HG02884 (cell line): Measurements from ENCODE around the gene POLR1A.
"Not testable (repeated sequence)": the region's sequence is repeated elsewhere in the genome, so short reads cannot be mapped to it uniquely, and the experiment has no call there.

Experiments used
- ATAC-seq: cut with Tn5 transposase; IDR thresholded peaks from one replicate; pipeline ENCODE4 v1.9.1; 2021; ENCODE audit warnings: mild to moderate bottlenecking, moderate library complexity; ENCODE audit not compliant: unreplicated experiment

POLR1A gene

DNA sequence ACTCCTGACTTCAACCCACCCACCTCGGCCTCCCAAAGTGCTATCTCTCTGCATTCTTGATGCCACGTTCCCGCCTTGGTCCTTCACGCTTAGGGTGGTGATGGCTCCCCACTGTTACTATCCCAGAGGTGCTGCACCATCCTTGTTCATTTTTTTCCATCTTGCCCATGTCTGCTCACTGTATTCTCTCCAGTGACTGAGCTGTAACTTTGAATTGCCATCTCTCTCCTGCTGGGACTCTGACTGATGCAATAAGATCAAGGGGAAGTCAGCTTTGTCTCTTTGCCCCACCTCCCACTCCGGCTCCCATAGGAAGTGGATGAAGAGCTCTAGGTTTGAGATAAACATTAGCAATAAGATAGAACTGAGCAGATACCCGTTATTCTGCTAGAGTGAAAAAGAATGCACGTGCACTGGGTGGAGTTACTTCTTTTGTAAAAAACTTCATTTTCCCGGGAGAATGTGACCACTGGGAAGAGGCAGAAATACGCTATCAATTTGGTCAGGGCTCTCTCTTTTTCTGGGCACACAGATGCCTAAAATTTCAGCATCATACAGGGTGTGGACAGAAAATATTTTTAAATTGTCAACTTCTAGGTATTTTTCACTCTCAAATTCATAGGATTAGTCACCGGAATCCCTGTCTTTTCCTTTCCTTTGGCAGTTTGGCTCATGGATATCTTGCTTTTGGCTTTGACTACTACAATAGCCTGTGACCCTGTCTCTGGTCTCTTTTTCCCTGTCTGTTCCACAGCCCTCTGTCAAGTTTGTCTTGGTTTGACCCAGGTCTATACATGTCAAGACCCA, 105.4 kb downstream of the POLR1A start:
- no peak for ATAC-seq

DNA sequence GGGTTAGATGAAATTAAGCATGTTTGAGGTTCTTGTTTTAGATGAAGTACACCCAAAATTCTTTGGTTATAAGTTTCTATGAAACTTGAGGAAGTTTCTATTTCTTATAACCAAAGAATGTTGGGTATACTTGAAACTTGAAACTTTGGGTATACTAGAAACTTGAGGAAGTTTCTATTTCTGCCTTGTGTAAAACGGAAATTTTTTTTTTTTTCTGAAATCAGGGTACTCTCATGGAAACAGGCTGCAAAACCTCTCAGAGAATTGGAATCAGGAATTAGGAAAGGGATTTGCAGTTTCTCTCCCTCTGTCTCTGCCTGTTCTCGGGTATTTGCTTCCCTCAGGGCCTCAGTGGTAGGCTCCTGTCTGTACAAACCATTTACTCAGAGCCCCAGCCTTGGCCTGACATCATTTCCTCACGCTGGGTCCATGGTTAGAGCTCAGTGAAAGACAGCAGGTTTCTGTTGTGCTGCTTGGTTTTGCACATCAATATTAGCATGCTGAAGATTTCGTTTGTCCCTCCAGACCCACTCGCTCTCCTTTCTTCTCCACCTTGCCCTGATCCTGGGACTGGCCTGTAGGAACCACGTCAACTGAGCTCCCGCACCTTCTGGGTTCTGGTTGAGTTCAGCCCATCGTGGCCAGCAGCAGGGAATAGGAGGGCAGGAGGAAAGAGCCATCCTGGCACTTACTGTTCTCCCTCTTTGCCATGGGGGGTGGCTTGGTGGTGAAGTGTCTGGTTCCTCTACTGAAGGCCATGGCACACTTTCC, 106.4 kb downstream of the POLR1A start:
- ATAC-seq, result peak; percentile 78

DNA sequence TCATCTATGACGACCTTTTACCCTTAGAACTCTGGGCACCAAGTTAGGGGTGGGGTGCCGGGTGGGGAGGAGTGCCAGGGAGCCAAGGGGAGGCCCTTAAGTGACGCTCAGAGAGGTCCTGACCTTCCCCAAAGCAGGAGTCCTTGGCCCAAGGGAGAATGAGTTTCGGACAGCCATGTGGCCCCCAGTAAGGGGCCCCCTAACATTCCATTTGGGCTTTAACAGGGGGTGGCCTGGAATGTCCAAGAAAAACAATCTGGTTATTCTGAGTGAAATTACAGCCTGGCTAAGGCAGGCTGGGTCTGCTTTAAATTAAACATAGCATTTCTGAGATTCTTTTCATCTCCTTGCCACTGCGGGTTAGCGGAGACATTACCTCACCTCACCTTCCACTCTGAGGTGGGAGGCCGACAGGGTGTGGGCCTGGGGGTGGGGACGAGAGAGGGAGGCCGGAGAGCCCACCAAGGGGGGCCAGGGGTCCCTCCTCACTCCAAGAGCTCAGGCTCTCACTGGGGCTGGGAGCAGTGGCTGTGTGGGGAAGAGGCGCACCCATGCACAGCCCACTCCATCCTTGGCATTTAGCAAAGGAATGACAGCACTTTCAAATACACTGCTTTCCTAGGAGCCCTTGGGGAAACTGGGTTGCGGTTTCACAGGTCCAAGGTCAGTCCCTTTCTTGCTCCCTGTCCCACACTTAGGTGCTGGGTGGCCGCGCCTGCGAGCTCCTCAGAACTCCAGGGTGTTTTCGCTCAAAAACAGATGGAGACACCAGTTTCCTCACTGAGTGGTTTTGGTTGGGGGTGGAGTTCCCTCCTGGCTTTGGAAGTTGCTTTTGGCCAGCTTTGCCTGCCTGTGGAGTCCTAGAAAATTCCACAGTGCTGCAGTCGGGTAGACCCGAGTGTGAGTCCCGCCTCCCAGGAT, 107.4 kb downstream of the POLR1A start:
- no peak for ATAC-seq

DNA sequence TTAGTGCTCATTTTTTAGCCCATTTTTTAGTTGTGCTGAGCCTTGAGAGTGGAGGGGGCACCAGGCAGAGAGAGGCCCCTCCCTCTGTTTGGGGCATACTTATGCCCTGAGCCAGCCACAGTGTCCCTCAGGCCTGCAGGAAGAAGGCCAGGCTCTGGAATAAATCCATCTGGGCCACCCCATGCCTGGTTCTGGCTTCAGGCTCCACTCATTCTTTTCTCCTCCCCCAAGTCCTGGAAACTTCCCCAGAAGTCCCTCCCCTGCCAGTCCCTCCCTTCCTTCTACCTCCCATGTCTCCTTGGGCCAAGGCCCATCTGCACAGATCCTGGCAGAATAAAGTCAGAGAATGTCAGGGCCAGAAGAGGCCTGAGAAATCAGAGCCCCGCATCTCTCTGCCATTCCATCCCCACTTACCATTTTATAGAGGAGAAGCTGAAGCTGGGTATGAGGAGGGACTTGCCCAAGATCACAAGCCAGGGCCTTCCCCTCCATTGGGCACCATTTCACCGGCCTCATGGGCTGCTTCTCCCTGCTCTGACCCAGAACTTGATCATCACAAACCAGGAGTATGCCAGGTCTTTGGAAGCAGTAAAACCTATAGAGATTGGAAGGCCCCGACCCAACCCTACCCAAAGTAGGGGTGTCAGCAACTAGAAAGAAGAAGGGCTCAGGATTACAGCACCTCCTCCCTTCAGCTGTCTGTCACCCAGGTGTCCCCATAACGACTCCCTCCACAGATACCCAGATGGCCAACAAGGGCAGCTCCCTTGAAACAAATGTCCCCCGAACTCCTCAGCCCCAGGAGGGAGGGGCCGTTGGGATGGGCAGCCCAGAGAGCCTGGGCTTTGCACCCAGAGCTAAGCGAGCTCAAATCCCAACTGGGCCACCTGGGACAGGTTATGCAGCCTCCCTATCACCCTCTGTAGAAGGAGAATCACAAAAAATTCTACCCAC, 108.4 kb downstream of the POLR1A start:
- no peak for ATAC-seq

DNA sequence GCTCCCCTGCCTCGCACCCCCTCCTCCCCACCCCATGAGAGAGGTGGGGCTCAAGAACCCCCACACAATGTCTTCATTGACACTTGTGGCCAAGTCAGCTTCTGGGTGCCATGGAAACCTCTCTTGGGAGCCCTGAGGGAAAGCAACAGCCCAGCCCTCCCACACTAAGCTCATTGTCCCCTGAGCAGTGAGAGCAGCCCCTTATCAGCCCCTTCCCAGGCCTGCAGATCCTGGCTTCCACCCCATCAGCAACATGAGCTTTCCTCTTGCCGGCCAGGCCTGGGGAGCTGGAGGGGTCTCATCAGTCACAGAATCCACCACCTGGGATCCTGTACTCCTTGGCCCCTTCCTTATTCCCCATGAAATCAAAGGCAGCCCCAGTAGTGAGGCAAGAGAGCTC, 109.1 kb downstream of the POLR1A start:
- ATAC-seq, result no peak

DNA sequence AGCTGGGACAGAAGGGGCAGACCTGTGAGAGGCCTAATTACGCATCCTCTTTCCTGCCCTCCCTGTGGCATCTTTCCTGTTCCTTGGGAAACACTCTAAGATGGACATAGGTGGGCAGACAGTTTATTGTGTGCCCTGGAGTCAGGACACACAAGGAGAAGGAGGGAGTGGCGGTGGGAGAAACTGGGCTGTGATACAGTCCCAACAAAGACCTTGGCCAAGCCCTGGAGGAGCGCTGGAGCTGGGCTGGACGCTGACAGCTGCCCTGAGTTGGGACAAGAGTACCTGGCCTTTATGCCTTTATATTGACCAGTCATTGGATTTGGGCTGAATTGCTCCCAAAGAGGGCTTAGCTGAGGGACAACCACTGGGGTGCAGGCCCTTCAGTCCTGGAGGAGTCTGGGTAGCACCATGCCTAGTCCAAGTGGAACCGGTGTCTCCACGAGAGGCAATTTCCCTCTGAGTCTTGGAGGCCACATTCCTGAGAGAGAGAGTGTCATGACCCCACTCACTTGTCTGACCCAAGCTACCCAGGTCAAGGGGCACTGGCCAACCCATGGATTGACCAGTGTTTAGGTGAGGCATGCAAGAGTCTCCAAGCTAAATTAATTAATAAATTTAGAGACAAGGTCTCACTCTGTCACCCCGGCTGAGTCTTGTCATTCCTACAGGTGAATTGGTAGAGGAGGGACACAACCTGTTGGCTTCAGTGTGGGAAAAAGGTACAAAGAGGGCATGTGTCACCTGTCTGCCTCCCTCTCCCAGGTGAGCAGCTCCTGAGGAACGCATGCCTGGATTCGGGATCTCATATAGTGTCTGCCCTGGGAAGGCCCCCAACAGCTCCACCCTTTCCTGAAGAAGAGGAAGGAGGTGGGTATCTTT, 109.8 kb downstream of the POLR1A start:
- ATAC-seq, result no peak

DNA sequence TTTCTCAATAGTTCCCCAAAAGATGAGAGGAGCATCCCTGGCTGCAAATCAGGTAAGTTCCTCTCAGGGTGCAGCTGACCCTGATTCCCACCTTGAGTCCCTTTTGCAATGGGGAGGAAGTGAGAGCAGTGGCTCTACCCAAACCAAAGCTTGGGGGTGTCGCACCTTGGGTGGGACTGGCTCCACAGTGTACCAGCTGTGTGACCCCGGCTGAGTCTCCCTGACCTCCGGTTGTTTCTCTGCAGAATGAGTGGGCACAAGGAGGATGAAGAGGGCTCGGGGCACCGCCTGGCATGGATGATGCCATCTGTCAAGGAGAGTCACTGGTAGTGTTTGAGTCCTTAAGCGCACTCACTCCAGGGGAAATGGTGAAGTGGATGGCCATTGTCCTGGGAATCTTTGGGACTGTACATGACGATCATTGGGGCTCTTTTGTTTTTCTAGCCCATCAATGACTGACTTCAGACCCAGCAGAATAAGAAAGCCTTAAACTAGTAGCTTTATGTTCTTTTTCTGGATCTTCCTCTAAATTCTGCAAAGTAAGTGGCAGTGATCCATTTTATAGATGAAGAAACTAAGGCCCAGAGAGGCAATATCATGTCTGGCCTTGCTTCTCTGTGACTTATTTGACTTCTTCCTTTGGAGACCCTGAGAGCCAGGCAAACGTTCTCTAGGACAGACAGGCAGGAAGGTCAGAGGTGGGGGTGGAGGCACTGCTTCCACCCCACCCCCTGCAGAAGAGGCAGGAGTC, 110.6 kb downstream of the POLR1A start:
- ATAC-seq, result no peak

DNA sequence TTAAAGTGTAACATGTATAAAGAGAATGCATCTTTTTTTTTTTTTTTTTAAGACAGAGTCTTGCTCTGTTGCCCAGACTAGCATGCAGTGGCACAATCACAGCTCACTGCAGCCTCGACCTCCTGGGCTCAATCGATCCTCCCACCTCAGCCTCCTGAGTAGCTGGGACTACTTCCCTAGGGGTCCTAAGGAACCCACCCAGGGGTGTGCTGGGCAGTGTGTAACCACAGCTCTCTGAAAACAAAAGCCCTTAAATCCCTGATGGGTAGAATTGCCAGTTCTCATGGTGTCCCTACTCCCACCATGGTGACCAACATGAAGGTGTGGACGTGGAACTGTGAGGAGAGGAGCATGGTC, 111.3 kb downstream of the POLR1A start:
- no peak for ATAC-seq

DNA sequence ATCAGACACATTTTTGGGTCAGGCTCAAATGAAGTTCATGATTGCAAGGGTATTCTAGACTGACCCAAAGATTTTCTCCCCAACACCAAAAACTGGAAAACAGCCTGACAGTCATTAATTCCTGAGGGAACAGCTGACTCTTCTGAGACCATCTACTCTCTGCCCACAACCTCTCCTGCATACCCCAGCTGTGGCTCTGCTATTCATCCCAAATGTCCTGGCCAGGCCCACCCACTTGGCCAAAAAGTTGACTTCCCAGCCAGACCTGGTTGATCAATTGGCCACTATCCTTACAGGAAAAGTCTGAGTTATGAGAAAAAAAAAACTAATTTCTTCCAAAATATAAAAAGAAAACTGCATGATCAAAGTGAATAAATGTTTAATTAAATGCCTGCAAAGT, 113.1 kb downstream of the POLR1A start:
- ATAC-seq, result no peak

DNA sequence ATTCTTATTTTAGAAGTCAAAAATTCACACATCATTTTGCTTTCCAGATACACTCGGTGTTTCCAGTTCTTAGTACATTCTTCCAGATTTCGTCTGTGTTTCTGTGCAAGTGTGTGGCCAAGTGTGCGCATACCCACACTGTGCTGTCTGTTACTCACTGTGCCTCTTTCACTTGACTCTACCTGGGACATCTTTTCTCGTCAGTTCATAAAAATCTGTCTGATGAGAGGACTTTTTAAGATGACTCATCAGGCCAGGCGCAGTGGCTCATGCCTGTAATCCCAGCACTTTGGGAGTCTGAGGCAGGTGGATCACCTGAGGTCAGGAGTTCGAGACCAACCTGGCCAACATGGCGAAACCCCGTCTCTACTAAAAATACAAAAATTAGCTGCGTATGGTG, 113.6 kb downstream of the POLR1A start:
- not testable (repeated sequence) for ATAC-seq

DNA sequence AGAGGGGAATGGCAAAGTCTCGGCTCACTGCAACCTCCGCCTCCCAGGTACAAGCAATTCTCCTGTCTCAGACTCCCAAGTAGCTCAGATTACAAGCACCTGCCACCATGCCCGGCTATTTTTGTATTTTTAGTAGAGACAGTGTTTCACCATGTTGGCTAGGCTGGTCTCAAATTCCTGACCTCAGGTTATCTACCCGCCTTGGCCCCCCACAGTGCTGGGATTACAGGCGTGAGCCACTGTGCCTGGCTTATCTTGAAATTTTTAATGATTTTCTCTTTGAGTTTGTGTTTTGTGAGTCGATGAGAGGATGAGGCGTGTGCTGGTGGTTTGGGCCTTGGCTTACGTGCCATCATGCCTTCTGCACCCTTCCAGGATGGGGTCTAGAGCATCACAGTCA, 115.6 kb downstream of the POLR1A start:
- ATAC-seq, result no peak

DNA sequence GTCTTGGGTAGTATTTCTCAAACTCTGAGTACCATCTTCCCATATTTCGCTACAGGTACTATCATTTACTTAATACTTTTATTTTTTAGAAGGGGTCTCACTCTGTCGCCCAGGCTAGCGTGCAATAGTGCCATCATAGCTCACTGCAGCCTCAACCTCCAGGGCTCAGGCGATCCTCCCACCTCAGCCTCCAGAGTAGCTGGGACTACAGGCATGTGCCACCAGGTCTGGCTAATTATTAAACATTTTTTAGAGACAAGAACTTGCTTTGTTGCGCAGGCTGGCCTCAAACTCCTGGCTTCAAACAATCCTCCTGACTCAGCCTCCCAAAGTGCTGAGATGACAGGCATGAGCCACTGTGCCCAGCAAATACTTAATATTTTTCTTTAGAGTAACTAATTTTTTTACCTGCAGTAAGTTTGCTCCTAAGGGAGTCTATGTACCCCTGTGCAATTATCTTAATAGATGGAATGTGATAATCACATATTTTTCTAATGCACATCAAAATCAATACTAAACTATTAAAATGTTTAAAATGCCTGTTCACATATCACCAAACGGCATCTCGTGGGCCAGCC, 116.3 kb downstream of the POLR1A start:
- no peak for ATAC-seq

DNA sequence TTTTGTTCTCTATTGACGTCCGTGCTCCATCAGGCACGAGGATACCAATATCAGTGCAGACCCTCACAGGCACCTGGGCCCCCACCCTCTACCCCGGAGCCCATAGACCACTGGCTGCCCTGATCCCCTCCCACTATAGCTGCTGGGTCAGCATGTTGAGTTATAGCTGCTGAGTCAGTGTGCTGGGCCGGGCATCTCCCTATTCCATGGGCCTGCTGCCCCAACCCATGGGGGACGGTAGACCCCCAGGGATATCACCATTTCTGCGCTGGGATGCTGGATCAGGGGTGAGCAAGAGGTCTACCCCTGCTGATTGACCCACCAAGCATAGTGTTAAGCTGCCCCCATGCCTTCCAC, 116.8 kb downstream of the POLR1A start:
- ATAC-seq, result no peak

DNA sequence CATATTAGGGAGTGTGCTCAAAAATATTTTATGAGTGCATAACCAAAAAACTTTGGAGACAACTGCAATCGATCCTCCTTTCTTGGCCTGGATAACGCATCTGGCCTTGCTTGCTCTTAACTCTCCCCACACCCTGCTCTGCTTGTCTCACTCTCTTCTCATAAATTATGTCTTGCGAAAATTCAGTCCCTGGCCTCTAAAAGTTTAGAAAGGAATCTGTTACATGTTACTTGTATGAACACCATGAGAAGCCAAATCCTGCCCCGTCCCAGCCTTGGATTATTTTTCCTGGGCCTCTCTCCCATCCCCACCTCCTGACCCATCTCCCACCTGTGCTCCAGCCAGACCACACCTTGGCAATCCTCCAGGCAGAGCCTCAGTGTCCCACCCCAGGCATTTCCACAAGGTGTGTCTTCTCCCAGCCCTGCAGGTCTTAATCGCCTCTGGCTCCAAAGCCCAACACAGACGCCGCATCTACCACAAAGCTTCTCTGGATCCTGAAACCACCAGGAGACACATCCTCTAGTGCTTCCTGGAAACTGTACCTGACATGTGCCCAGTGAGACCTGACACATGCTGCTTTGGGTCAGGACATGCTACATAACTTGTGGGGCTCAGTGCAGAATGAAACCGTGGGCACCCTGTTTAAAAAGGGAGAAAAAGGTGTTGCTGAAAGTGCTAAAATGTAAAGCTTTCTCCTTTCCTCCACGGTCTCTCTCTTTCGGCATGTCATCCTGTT, 117.3 kb downstream of the POLR1A start:
- ATAC-seq, result no peak

DNA sequence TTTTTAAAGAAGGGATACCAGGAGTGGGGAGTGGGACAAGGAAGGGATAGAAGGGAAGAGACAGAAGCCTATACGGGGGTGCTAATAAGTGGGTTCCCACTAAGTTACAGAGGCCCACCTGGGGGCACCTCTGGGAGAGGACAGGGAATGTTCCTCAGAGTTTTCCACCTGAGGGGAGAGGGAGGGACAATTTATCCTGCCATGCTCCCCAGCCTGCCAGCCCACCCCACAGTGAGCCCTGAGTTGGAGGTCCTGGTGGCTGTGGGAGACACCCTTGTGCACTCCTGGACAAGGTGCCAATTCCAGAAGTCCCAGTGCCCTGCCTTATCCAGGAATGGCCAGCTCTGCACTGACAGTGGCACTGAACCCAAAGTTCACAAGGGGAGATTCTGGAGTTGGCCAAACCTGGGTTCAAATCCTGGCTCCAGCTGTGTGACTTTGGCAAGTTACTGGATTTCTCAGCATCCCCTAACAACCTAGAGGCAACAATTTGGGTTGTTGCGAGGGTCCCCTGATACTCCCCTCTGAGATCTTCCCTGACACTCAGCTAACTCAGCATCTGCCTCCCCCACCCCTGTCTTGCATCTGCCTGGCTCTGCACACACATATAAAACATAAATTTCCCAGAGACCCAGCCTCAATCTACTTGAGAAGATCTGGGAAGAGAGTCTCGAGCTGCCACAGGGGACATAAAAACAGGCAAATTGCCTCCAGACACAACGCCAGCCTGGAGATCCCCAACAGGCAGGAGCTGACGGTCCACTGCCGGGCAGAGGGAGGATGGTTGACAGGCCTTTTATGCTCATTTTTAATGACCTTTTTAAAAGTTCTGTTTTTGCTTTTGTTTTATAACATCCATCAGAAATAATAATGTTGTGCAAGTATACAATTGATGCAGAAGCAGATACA, 118.2 kb downstream of the POLR1A start:
- no peak for ATAC-seq

DNA sequence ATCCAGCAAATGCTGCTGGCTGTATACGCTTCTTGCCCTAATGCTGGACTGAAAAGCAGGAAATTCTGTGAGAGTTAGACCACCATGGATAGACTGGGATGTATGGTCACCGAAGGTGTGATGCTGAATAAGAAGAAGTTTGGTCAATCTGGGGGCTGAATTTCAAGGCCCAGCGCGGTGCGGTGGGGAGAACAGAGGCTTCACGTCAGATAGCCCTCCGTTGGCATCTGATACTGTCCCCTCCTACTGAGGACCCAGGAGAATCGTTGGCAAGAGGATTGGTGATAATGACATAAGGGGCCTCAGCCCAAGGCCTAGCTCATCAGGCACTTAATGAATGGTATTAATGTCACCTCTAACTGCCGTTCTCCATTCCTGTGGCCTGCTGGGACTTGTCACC, 119.6 kb downstream of the POLR1A start:
- ATAC-seq, result no peak

DNA sequence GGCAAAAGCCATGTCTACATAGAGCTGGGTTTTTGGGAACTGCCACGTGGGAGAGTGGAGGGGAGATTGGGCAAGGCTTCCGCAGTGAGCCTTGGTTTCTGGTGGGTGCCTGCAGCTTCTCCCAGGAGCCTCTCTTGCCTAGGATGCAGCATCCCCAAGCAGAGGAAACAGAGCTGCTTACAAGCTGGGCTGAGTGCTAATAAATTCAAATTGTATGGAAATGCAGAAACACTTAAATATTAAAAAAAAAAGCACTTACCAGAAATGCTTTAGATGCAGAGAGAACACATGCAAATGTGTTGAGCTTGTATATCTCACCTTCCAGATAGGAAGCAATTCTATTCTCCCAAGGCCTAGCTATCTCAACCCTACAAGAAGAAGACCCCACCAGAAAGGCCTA, 120.9 kb downstream of the POLR1A start:
- no peak for ATAC-seq
